HCT116 (cell line): Measurements from ENCODE around the gene ARFGAP1. TPM values are rescaled to one million over a fixed set of nuclear protein-coding genes. Genes with fewer than 3 reads are reported as not detected.

Source experiments
- ATAC-seq: fragments of 200-7000 bp; cut with Tn5 transposase; 2 replicates; pipeline ENCODE4 v1.9.1; 2020; ENCODE audit warnings: mild to moderate bottlenecking, moderate library complexity
- BruUV-seq: library from RNA; stranded (reverse); fragments of 400-500 nt; replicated peaks from 2 replicates; lab custom pipeline; 2021; lab: Mats Ljungman, UMichigan
- CTCF ChIA-PET: fragments of 300-600 bp; sonication (Branson Sonifier 250); formaldehyde crosslinking; loops from one replicate; lab custom pipeline; 2021; ENCODE audit warnings: antibody characterized with exemption; lab: Charles Lee
- POLR2A ChIA-PET: fragments of 300-600, 350-600 bp; sonication (Branson Sonifier 250); formaldehyde crosslinking; loops from one replicate; lab custom pipeline; 2021; ENCODE audit warnings: antibody characterized with exemption; lab: Charles Lee
- RAD21 ChIA-PET, 2 experiments: fragments of 300-600 bp; sonication (Branson Sonifier 250); formaldehyde crosslinking; loops; one replicate each; lab custom pipeline; 2023; ENCODE audit warnings: low total read pairs in 2 of 2; ENCODE audit not compliant: uncharacterized antibody in 2 of 2, unreplicated experiment in 2 of 2, low non-redundant PET in 1 of 2; lab: Charles Lee
- DNase-seq: peaks from one replicate; pipeline ENCODE4 v3.0.0-alpha.2; 2010; ENCODE audit warnings: low read depth, low spot score
- H2AFZ ChIP-seq: fragments of 200-600 bp; shearing (Covaris generic), sonication (generic); 2 replicates; pipeline ENCODE4 v1.6.1; 2017; ENCODE audit warnings: low read depth, mixed run types, mixed read lengths, antibody characterized with exemption, low read length; ENCODE audit not compliant: poor library complexity, severe bottlenecking
- H3K27ac ChIP-seq: 2 replicates; pipeline ENCODE4 v1.5.1; 2012; ENCODE audit warnings: low read depth, low read length
- H3K27me3 ChIP-seq: fragments of 200-600 bp; sonication (generic); 2 replicates; pipeline ENCODE4 v1.6.1; 2016; ENCODE audit warnings: mixed run types, low read length, mixed read lengths; ENCODE audit not compliant: insufficient read depth
- H3K36me3 ChIP-seq, 2 experiments: fragments of 200-500 bp in 1 of 2; fragments of 200-600 bp in 1 of 2; sonication (Bioruptor generic) in 1 of 2; sonication (generic) in 1 of 2; 2 replicates each; pipeline versions ENCODE4 v1.5.1 to v1.6.1; 2014 to 2016; ENCODE audit warnings: low read length in 2 of 2, inconsistent platforms in 1 of 2, mixed read lengths in 1 of 2, mixed run types in 1 of 2; ENCODE audit not compliant: insufficient read depth in 2 of 2, control insufficient read depth in 1 of 2
- H3K4me1 ChIP-seq, 2 experiments: fragments of 200-600 bp in 1 of 2; sonication (generic) in 1 of 2; 2 replicates each; pipeline versions ENCODE4 v1.5.1 to v1.6.1; 2012 to 2017; ENCODE audit warnings: low read length in 2 of 2, inconsistent platforms in 1 of 2, mild to moderate bottlenecking in 1 of 2, mixed read lengths in 1 of 2, mixed run types in 1 of 2, moderate library complexity in 1 of 2; ENCODE audit not compliant: insufficient read depth in 2 of 2, control insufficient read depth in 1 of 2
- H3K4me2 ChIP-seq: fragments of 200-600 bp; sonication (generic); 2 replicates; pipeline ENCODE4 v1.6.1; 2017; ENCODE audit warnings: mixed run types, low read length, mixed read lengths
- H3K4me3 ChIP-seq, 2 experiments: fragments of 200-600 bp in 1 of 2; sonication (generic) in 1 of 2; replicated peaks in 1 of 2; 2 replicates each; pipeline ENCODE4 v1.5.1; 2011 to 2016; ENCODE audit warnings: low read length in 2 of 2, control low read depth in 1 of 2, low read depth in 1 of 2, mild to moderate bottlenecking in 1 of 2, mixed read lengths in 1 of 2, mixed run types in 1 of 2
- H3K79me2 ChIP-seq: fragments of 200-600 bp; sonication (generic); 2 replicates; pipeline ENCODE4 v1.6.1; 2017; ENCODE audit warnings: mild to moderate bottlenecking, mixed run types, low read length, moderate library complexity, mixed read lengths; ENCODE audit not compliant: insufficient read depth
- H3K9ac ChIP-seq: fragments of 200-600 bp; sonication (generic); 2 replicates; pipeline ENCODE4 v1.6.1; 2016; ENCODE audit warnings: low read length, mixed read lengths
- H3K9me2 ChIP-seq: fragments of 200-600 bp; sonication (generic), shearing (Covaris generic); 2 replicates; pipeline ENCODE4 v1.6.1; 2017; ENCODE audit warnings: mixed run types, mild to moderate bottlenecking, moderate library complexity; ENCODE audit not compliant: insufficient read depth
- H3K9me3 ChIP-seq, 2 experiments: fragments of 200-500 bp in 1 of 2; fragments of 200-600 bp in 1 of 2; sonication (Bioruptor generic) in 1 of 2; sonication (generic) in 1 of 2; 2 replicates each; pipeline ENCODE4 v1.6.1; 2014 to 2017; ENCODE audit warnings: low read length in 2 of 2, mixed read lengths in 2 of 2, inconsistent platforms in 1 of 2, low read depth in 1 of 2, mild to moderate bottlenecking in 1 of 2, mixed run types in 1 of 2, moderate library complexity in 1 of 2; ENCODE audit not compliant: control insufficient read depth in 1 of 2, insufficient read depth in 1 of 2
- H4K20me1 ChIP-seq: fragments of 200-600 bp; sonication (generic), shearing (Covaris generic); 2 replicates; pipeline ENCODE4 v1.6.1; 2017; ENCODE audit warnings: mixed run types, mild to moderate bottlenecking, moderate library complexity; ENCODE audit not compliant: insufficient read depth
- ATF3 ChIP-seq: IDR thresholded peaks from 2 replicates; pipeline ENCODE4 v1.6.1; 2012
- CBX3 ChIP-seq: IDR thresholded peaks from 2 replicates; pipeline ENCODE4 v1.6.1; 2012; ENCODE audit warnings: low read depth
- CEBPB ChIP-seq: IDR thresholded peaks from 2 replicates; pipeline ENCODE4 v1.6.1; 2012; ENCODE audit warnings: low read depth
- ELF1 ChIP-seq: IDR thresholded peaks from 2 replicates; pipeline ENCODE4 v1.6.1; 2012; ENCODE audit warnings: low read depth, borderline replicate concordance
- EZH2 ChIP-seq: fragments of 200-600 bp; sonication (generic); IDR thresholded peaks from 2 replicates; pipeline ENCODE4 v1.6.1; 2017; ENCODE audit warnings: antibody characterized with exemption, mixed run types
- EZH2phosphoT487 ChIP-seq: fragments of 200-600 bp; IDR thresholded peaks from 2 replicates; pipeline ENCODE4 v1.6.1; 2018; ENCODE audit warnings: antibody characterized with exemption, borderline replicate concordance
- FOSL1 ChIP-seq: IDR thresholded peaks from 2 replicates; pipeline ENCODE4 v1.6.1; 2012; ENCODE audit warnings: low read depth
- POLR2A ChIP-seq: IDR thresholded peaks from 2 replicates; pipeline ENCODE4 v1.7.0; 2011; ENCODE audit warnings: borderline replicate concordance; ENCODE audit not compliant: insufficient read depth, insufficient read length; ENCODE audit errors: extremely low read depth
- RAD21 ChIP-seq: IDR thresholded peaks from 2 replicates; pipeline ENCODE4 v1.6.1; 2012; ENCODE audit warnings: low read depth, mild to moderate bottlenecking
- SIN3A ChIP-seq: IDR thresholded peaks from 2 replicates; pipeline ENCODE4 v1.6.1; 2012; ENCODE audit warnings: low read depth
- SP1 ChIP-seq: IDR thresholded peaks from 2 replicates; pipeline ENCODE4 v1.6.1; 2012; ENCODE audit warnings: low read depth
- TCF7L2 ChIP-seq: IDR thresholded peaks from 2 replicates; pipeline ENCODE4 v1.7.0; 2011; ENCODE audit warnings: borderline replicate concordance, inconsistent platforms; ENCODE audit not compliant: insufficient read depth, insufficient read length; ENCODE audit errors: extremely low read depth
- YY1 ChIP-seq: IDR thresholded peaks from 2 replicates; pipeline ENCODE4 v1.6.1; 2011; ENCODE audit warnings: low read length, low read depth, moderate library complexity, mild to moderate bottlenecking; ENCODE audit not compliant: insufficient replicate concordance; ENCODE audit errors: extremely low read depth
- ZFX ChIP-seq: fragments of 450-650 bp; IDR thresholded peaks from 2 replicates; pipeline ENCODE4 v1.6.1; 2017
- intact Hi-C: fragments of 100-400 bp; cut with micrococcal nuclease; formaldehyde crosslinking; loops from 2 replicates; pipeline ENCODE4 v1.10.0; 2022
- total RNA-seq: library from RNA; stranded (reverse); gene quantifications from one replicate; pipeline ENCODE4 v1.2.1, GENCODE V29; 2021; ENCODE audit not compliant: unreplicated experiment
- TF ChIP-seq, protein P1 (sequence below): IDR thresholded peaks from 2 replicates; pipeline ENCODE4 v1.6.1; 2011; ENCODE audit warnings: mild to moderate bottlenecking, low read length, moderate library complexity; ENCODE audit not compliant: insufficient replicate concordance; ENCODE audit errors: extremely low read depth
- TF ChIP-seq, protein P2 (sequence below): IDR thresholded peaks from 2 replicates; pipeline ENCODE4 v1.6.1; 2012
- TF ChIP-seq, protein P3 (sequence below), 3 experiments: fragments of 200-600 bp in 1 of 3; sonication (generic) in 1 of 3; IDR thresholded peaks in 2 of 3; conservative IDR thresholded peaks in 1 of 3; 2 replicates each; pipeline ENCODE4 v1.5.1; 2012 to 2017; ENCODE audit warnings: low read depth in 2 of 3, low read length in 2 of 3, antibody characterized with exemption in 1 of 3, borderline replicate concordance in 1 of 3, control low read depth in 1 of 3, mild to moderate bottlenecking in 1 of 3, mixed read lengths in 1 of 3, mixed run types in 1 of 3, moderate library complexity in 1 of 3; ENCODE audit not compliant: insufficient read depth in 1 of 3

ARFGAP1 gene
- total RNA-seq, 1 experiment from 2014 or later, result 94.4 TPM

GRCh38 chr20:63311186-63311832 is 38.7 kb downstream of the ARFGAP1 start:
- ChIA-PET CTCF (interaction anchor here (3.1 kb wide), 1 partner anchor 70 kb away, joined by 55 read pairs; no protein-coding TSS in a partner anchor), RAD21 (no interaction called here), POLR2A (no interaction called here)
- intact Hi-C loops, result no loop called here
- Histone ChIP-seq H2AFZ (no peak overlapping the region), H3K4me3 (no peak overlapping the region), H3K4me1 (no peaks in the 10 kb centered on the region), H3K4me2 (no peak overlapping the region), H3K79me2 (no peaks in the 10 kb centered on the region), H4K20me1 (no peaks in the 10 kb centered on the region), H3K27ac (no peak overlapping the region), H3K9me2 (no peaks in the 10 kb centered on the region), H3K9ac (no peak overlapping the region), H3K9me3 (no peaks in the 10 kb centered on the region), H3K36me3 (no peaks in the 10 kb centered on the region), H3K27me3 (no peaks in the 10 kb centered on the region)
- DNase-seq (no peak), ATAC-seq (no peak)
- TF ChIP-seq ATF3, result no peak
- TF ChIP-seq SP1, result no peak
- TF ChIP-seq, protein P1, sequence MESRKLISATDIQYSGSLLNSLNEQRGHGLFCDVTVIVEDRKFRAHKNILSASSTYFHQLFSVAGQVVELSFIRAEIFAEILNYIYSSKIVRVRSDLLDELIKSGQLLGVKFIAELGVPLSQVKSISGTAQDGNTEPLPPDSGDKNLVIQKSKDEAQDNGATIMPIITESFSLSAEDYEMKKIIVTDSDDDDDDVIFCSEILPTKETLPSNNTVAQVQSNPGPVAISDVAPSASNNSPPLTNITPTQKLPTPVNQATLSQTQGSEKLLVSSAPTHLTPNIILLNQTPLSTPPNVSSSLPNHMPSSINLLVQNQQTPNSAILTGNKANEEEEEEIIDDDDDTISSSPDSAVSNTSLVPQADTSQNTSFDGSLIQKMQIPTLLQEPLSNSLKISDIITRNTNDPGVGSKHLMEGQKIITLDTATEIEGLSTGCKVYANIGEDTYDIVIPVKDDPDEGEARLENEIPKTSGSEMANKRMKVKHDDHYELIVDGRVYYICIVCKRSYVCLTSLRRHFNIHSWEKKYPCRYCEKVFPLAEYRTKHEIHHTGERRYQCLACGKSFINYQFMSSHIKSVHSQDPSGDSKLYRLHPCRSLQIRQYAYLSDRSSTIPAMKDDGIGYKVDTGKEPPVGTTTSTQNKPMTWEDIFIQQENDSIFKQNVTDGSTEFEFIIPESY, result no peak
- TF ChIP-seq CBX3, result no peak
- TF ChIP-seq EZH2, result no peak
- no peak for TF ChIP-seq FOSL1
- no peak for TF ChIP-seq ZFX
- TF ChIP-seq ELF1, result no peak
- no peak for TF ChIP-seq CEBPB
- TF ChIP-seq, protein P2, sequence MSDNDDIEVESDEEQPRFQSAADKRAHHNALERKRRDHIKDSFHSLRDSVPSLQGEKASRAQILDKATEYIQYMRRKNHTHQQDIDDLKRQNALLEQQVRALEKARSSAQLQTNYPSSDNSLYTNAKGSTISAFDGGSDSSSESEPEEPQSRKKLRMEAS, result no peak
- TF ChIP-seq SIN3A, result no peak
- TF ChIP-seq EZH2phosphoT487, result no peak
- no peak for TF ChIP-seq TCF7L2
- TF ChIP-seq RAD21, result no peak
- TF ChIP-seq POLR2A, result no peak
- no peak for TF ChIP-seq YY1
- TF ChIP-seq, protein P3, sequence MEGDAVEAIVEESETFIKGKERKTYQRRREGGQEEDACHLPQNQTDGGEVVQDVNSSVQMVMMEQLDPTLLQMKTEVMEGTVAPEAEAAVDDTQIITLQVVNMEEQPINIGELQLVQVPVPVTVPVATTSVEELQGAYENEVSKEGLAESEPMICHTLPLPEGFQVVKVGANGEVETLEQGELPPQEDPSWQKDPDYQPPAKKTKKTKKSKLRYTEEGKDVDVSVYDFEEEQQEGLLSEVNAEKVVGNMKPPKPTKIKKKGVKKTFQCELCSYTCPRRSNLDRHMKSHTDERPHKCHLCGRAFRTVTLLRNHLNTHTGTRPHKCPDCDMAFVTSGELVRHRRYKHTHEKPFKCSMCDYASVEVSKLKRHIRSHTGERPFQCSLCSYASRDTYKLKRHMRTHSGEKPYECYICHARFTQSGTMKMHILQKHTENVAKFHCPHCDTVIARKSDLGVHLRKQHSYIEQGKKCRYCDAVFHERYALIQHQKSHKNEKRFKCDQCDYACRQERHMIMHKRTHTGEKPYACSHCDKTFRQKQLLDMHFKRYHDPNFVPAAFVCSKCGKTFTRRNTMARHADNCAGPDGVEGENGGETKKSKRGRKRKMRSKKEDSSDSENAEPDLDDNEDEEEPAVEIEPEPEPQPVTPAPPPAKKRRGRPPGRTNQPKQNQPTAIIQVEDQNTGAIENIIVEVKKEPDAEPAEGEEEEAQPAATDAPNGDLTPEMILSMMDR (IDR thresholded peaks at IDR 0.05 in 2 of 3, conservative IDR thresholded peaks at IDR 0.05 in 1 of 3; ENCODE audit: borderline replicate concordance in 1 of 3, insufficient read depth in 1 of 3, low read depth in 2 of 3, low read length in 2 of 3), result no peak
- no TSS peak for BruUV-seq
